Mucosa of rectum (tissue), 2 donors: ENCODE results near the gene MS4A10.

ENCODE experiments used
- H3K27ac ChIP-seq, 2 donors: one replicate each; pipeline ENCODE4 v1.7.0; 2013; ENCODE audit warnings: inconsistent platforms in 2 of 2, low read depth in 2 of 2, low read length in 2 of 2
- H3K27me3 ChIP-seq, 2 donors: one replicate each; pipeline ENCODE4 v1.7.0; 2013; ENCODE audit warnings: low read length in 2 of 2; ENCODE audit not compliant: control insufficient read depth in 2 of 2, insufficient read depth in 2 of 2
- H3K36me3 ChIP-seq, 2 donors: one replicate each; pipeline ENCODE4 v1.7.0; 2013; ENCODE audit warnings: low read length in 2 of 2; ENCODE audit not compliant: control insufficient read depth in 2 of 2, insufficient read depth in 2 of 2
- H3K4me1 ChIP-seq, 2 donors: one replicate each; pipeline ENCODE4 v1.7.0; 2013; ENCODE audit warnings: low read length in 2 of 2, mild to moderate bottlenecking in 1 of 2; ENCODE audit not compliant: control insufficient read depth in 2 of 2, insufficient read depth in 2 of 2
- H3K4me3 ChIP-seq, 2 donors: one replicate each; pipeline ENCODE4 v1.7.0; 2013; ENCODE audit warnings: low read length in 2 of 2
- H3K9ac ChIP-seq, 2 donors: one replicate each; pipeline ENCODE4 v1.7.0; 2013; ENCODE audit warnings: low read length in 2 of 2, low read depth in 1 of 2, mild to moderate bottlenecking in 1 of 2
- H3K9me3 ChIP-seq, 2 donors: one replicate each; pipeline ENCODE4 v1.7.0; 2013; ENCODE audit warnings: low read length in 2 of 2; ENCODE audit not compliant: control insufficient read depth in 2 of 2
- donor health status: healthy.
- donor health status: Normal muscosa, but diverticular disease.

The MS4A10 gene

GRCh38 chr11:60835534-60835846 lies 50.4 kb downstream of the MS4A10 start:
- no peaks in the 10 kb centered on the region for H3K9me3 ChIP-seq
- H3K27ac ChIP-seq: peak overlapping the region; percentile 29 to 71
- H3K36me3 ChIP-seq: no peaks in the 10 kb centered on the region

GRCh38 chr11:60836866-60837515 lies 51.9 kb downstream of the MS4A10 start:
- no peak overlapping the region for H3K27ac ChIP-seq
- no peaks in the 10 kb centered on the region for H3K27me3 ChIP-seq
- H3K9me3 ChIP-seq: no peaks in the 10 kb centered on the region
- H3K4me1 ChIP-seq: peaks cover 17 to 25% of the 10 kb centered on the region in 2 donors
- no peak overlapping the region for H3K4me3 ChIP-seq
- no peak overlapping the region for H3K9ac ChIP-seq
- no peaks in the 10 kb centered on the region for H3K36me3 ChIP-seq

More at GRCh38 chr11:60835534-60835846, 50.4 kb downstream of the MS4A10 start:
- Histone ChIP-seq H3K4me1 (peaks cover 9 to 19% of the 10 kb centered on the region in 2 donors), H3K9ac (no peak overlapping the region), H3K27me3 (no peaks in the 10 kb centered on the region), H3K4me3 (no peak overlapping the region)

GRCh38 chr11:60838132-60838531 lies 53.0 kb downstream of the MS4A10 start:
- H3K9me3 ChIP-seq: no peaks in the 10 kb centered on the region
- no peaks in the 10 kb centered on the region for H3K27me3 ChIP-seq
- H3K36me3 ChIP-seq: no peaks in the 10 kb centered on the region
- no peak overlapping the region for H3K4me3 ChIP-seq
- H3K9ac ChIP-seq: no peak overlapping the region
- peaks cover 24 to 30% of the 10 kb centered on the region in 2 donors for H3K4me1 ChIP-seq
- H3K27ac ChIP-seq: no peak overlapping the region

GRCh38 chr11:60840470-60841430 lies 55.6 kb downstream of the MS4A10 start:
- Histone ChIP-seq H3K36me3 (no peaks in the 10 kb centered on the region), H3K4me1 (peaks cover 28 to 29% of the 10 kb centered on the region in 2 donors), H3K27ac (peak overlapping the region; percentile 58 to 82), H3K27me3 (no peaks in the 10 kb centered on the region), H3K9me3 (no peaks in the 10 kb centered on the region), H3K4me3 (peak overlapping the region; percentile 79 to 88), H3K9ac (peak overlapping the region; percentile 65 to 77)

- Histone ChIP-seq H3K4me3 (peak within 1 kb of the TSS; percentile 79 to 88), H3K27me3 (no peaks in the 10 kb centered on the region), H3K9me3 (no peaks in the 10 kb centered on the region), H3K36me3 (no peaks in the 10 kb centered on the region), H3K9ac (peak within 1 kb of the TSS; percentile 77 to 80), H3K4me1 (peaks cover 28 to 29% of the 10 kb centered on the region in 2 donors), H3K27ac (peak within 1 kb of the TSS; percentile 54 to 82)
Measured at GRCh38 chr11:60841797-60842667, 56.9 kb downstream of the MS4A10 start, which contains the start of gene CCDC86. TSS of gene CCDC86 (plus strand) at chr11:60842113. CDS start at chr11:60842125, 12 bp downstream.

- peak overlapping the region in 1 of 2 donors; percentile 82 for H3K27ac ChIP-seq
- no peaks in the 10 kb centered on the region for H3K27me3 ChIP-seq
- H3K4me3 ChIP-seq: peak overlapping the region; percentile 79 to 88
- peak overlapping the region; percentile 77 to 80 for H3K9ac ChIP-seq
- no peaks in the 10 kb centered on the region for H3K9me3 ChIP-seq
- H3K4me1 ChIP-seq: peaks cover 28 to 29% of the 10 kb centered on the region in 2 donors
- H3K36me3 ChIP-seq: no peaks in the 10 kb centered on the region
Measured at GRCh38 chr11:60842668-60843600, 57.8 kb downstream of the MS4A10 start.

GRCh38 chr11:60844045-60844869 lies 59.1 kb downstream of the MS4A10 start:
- Histone ChIP-seq H3K27ac (no peak overlapping the region), H3K27me3 (no peaks in the 10 kb centered on the region), H3K36me3 (peaks cover 5 to 10% of the 10 kb centered on the region in 2 donors), H3K9ac (peak overlapping the region in 1 of 2 donors; percentile 77), H3K4me3 (peak overlapping the region; percentile 79 to 88), H3K4me1 (peaks cover 28 to 29% of the 10 kb centered on the region in 2 donors), H3K9me3 (no peaks in the 10 kb centered on the region)

- Histone ChIP-seq H3K4me1 (peaks cover 28 to 29% of the 10 kb centered on the region in 2 donors), H3K4me3 (no peak overlapping the region), H3K36me3 (peaks cover 7 to 15% of the 10 kb centered on the region in 2 donors), H3K27me3 (no peaks in the 10 kb centered on the region), H3K27ac (no peak overlapping the region), H3K9ac (no peak overlapping the region), H3K9me3 (no peaks in the 10 kb centered on the region)
Measured at GRCh38 chr11:60844870-60845221, 59.7 kb downstream of the MS4A10 start.
